Endodermal cell (in vitro differentiated cells): ENCODE data around the gene THUMPD2. TPM values are rescaled to one million over a fixed set of nuclear protein-coding genes. Genes with fewer than 3 reads are reported as not detected.
"Not testable (repeated sequence)": the region's sequence is repeated elsewhere in the genome, so short reads cannot be mapped to it uniquely, and the experiment has no call there.

Source experiments
- DNase-seq: peaks from one replicate; pipeline ENCODE4 v3.0.0-alpha.2; 2017
- H3K27ac ChIP-seq: 2 replicates; pipeline ENCODE4 v1.5.1; 2013; ENCODE audit warnings: mild to moderate bottlenecking, low read depth, low read length, moderate library complexity
- H3K27me3 ChIP-seq: 2 replicates; pipeline ENCODE4 v1.6.1; 2013; ENCODE audit warnings: mild to moderate bottlenecking, low read length, moderate library complexity; ENCODE audit not compliant: insufficient read depth, control insufficient read depth, poor library complexity, severe bottlenecking
- H3K36me3 ChIP-seq: 2 replicates; pipeline ENCODE4 v1.7.0; 2013; ENCODE audit warnings: mild to moderate bottlenecking, low read length, moderate library complexity; ENCODE audit not compliant: control insufficient read depth, insufficient read depth
- H3K4me1 ChIP-seq: one replicate; pipeline ENCODE4 v1.7.0; 2013; ENCODE audit warnings: low read length; ENCODE audit not compliant: control insufficient read depth, insufficient read depth
- H3K4me3 ChIP-seq: 2 replicates; pipeline ENCODE4 v1.5.1; 2013; ENCODE audit warnings: mild to moderate bottlenecking, low read length, moderate library complexity
- H3K9ac ChIP-seq: 2 replicates; pipeline ENCODE4 v1.6.1; 2013; ENCODE audit warnings: mild to moderate bottlenecking, low read length, moderate library complexity; ENCODE audit not compliant: poor library complexity, severe bottlenecking; ENCODE audit errors: extremely low read depth
- H3K9me3 ChIP-seq: 2 replicates; pipeline ENCODE4 v1.6.1; 2013; ENCODE audit warnings: mild to moderate bottlenecking, low read length, moderate library complexity; ENCODE audit not compliant: control insufficient read depth
- H3K27ac Mint-ChIP-seq: 2 replicates; pipeline ENCODE4 v1.8.0; 2020; ENCODE audit warnings: mixed read lengths
- H3K27me3 Mint-ChIP-seq: 2 replicates; pipeline ENCODE4 v1.8.0; 2021; ENCODE audit warnings: mild to moderate bottlenecking, mixed read lengths; ENCODE audit not compliant: insufficient read depth
- H3K36me3 Mint-ChIP-seq: 2 replicates; pipeline ENCODE4 v1.8.0; 2020; ENCODE audit warnings: low read depth, mixed read lengths
- H3K4me1 Mint-ChIP-seq: 2 replicates; pipeline ENCODE4 v1.8.0; 2020; ENCODE audit warnings: mixed read lengths
- H3K4me3 Mint-ChIP-seq: 2 replicates; pipeline ENCODE4 v1.8.0; 2020; ENCODE audit warnings: mild to moderate bottlenecking, moderate library complexity, mixed read lengths
- H3K9me3 Mint-ChIP-seq: 2 replicates; pipeline ENCODE4 v1.8.0; 2020; ENCODE audit warnings: mild to moderate bottlenecking, mixed read lengths
- CTCF ChIP-seq: fragments of 200-600 bp; sonication (generic); conservative IDR thresholded peaks from 2 replicates; pipeline ENCODE4 v1.5.0; 2021; ENCODE audit warnings: antibody characterized with exemption, mild to moderate bottlenecking
- WGBS, 2 experiments: methylation state at CpG; one replicate each; pipeline versions ENCODE4 v1.1.5 to v1.1.7; 2013; ENCODE audit warnings: missing lambda C conversion rate in 2 of 2, mixed read lengths in 1 of 2; ENCODE audit not compliant: insufficient coverage in 1 of 2, insufficient read length in 1 of 2; 5-methylcytosine and 5-hydroxymethylcytosine counted together
- total RNA-seq, 2 donors: library from RNA; stranded (reverse); fragmentation: NEBNext Ultra II Directional in 1 of 2; extraction: Animal tissue kit (Norgen Biotek cat#: 25700) in 1 of 2; gene quantifications; 2 replicates in 1 of 2; 3 replicates in 1 of 2; pipeline ENCODE4 v1.2.1, GENCODE V29; 2021

The THUMPD2 gene
- total RNA-seq, 2 donors from 2014 or later = 11.3 to 13.6 TPM

GRCh38 chr2:39730276-39730675 is 48.8 kb downstream of the THUMPD2 start:
- Mint-ChIP-seq H3K27ac (no peak overlapping the region), H3K4me3 (no peak overlapping the region), H3K4me1 (no peaks in the 10 kb centered on the region), H3K27me3 (no peaks in the 10 kb centered on the region), H3K36me3 (peaks cover 15% of the 10 kb centered on the region), H3K9me3 (peaks cover 2% of the 10 kb centered on the region)
- no peaks in the 10 kb centered on the region for H3K27me3 ChIP-seq
- peaks cover 22% of the 10 kb centered on the region for H3K36me3 ChIP-seq
- no peak overlapping the region for H3K4me3 ChIP-seq
- TF ChIP-seq CTCF = no peak
- H3K9ac ChIP-seq = no peak overlapping the region
- no peak overlapping the region for H3K27ac ChIP-seq
- DNase-seq = peak; percentile 51
- H3K9me3 ChIP-seq = no peaks in the 10 kb centered on the region
- H3K4me1 ChIP-seq = no peaks in the 10 kb centered on the region
- WGBS, 2 experiments = 80 to 89% methylated on average over 1 to 5 of the region's 5 CpGs

- TF ChIP-seq CTCF = peak; percentile 95
- H3K9ac ChIP-seq = no peak overlapping the region
- Mint-ChIP-seq H3K9me3 (peaks cover 2% of the 10 kb centered on the region), H3K36me3 (peaks cover 14% of the 10 kb centered on the region), H3K27ac (no peak overlapping the region), H3K4me1 (peaks cover 7% of the 10 kb centered on the region), H3K4me3 (no peak overlapping the region), H3K27me3 (no peaks in the 10 kb centered on the region)
- H3K9me3 ChIP-seq = no peaks in the 10 kb centered on the region
- H3K27me3 ChIP-seq = no peaks in the 10 kb centered on the region
- no peak overlapping the region for H3K4me3 ChIP-seq
- no peak overlapping the region for H3K27ac ChIP-seq
- WGBS, 2 experiments = 56 to 71% methylated on average over 3 to 5 of the region's 5 CpGs
- H3K36me3 ChIP-seq = peaks cover 11% of the 10 kb centered on the region
- no peaks in the 10 kb centered on the region for H3K4me1 ChIP-seq
- DNase-seq = peak; percentile 73
Measured at GRCh38 chr2:39728941-39729351, 50.1 kb downstream of the THUMPD2 start.

- not testable (repeated sequence) for H3K27me3 ChIP-seq, H3K27ac ChIP-seq, H3K9me3 Mint-ChIP-seq, DNase-seq, H3K4me3 ChIP-seq, H3K4me3 Mint-ChIP-seq, H3K9me3 ChIP-seq, H3K36me3 Mint-ChIP-seq, H3K9ac ChIP-seq, H3K4me1 ChIP-seq, H3K27me3 Mint-ChIP-seq, H3K36me3 ChIP-seq, H3K27ac Mint-ChIP-seq
- peaks cover 10% of the 10 kb centered on the region for H3K4me1 Mint-ChIP-seq
- 82 to 95% methylated on average over 3 to 4 of the region's 4 CpGs for WGBS, 2 experiments
Measured at GRCh38 chr2:39728085-39728484, 51.0 kb downstream of the THUMPD2 start.

- no peak for DNase-seq
- TF ChIP-seq CTCF = no peak
- no peaks in the 10 kb centered on the region for H3K36me3 ChIP-seq
- no peak overlapping the region for H3K4me3 ChIP-seq
- Mint-ChIP-seq H3K4me1 (peaks cover 10% of the 10 kb centered on the region), H3K4me3 (no peak overlapping the region), H3K27me3 (no peaks in the 10 kb centered on the region), H3K36me3 (no peaks in the 10 kb centered on the region), H3K27ac (no peak overlapping the region), H3K9me3 (no peaks in the 10 kb centered on the region)
- no peaks in the 10 kb centered on the region for H3K9me3 ChIP-seq
- H3K27ac ChIP-seq = no peak overlapping the region
- H3K4me1 ChIP-seq = no peaks in the 10 kb centered on the region
- H3K9ac ChIP-seq = no peak overlapping the region
- H3K27me3 ChIP-seq = no peaks in the 10 kb centered on the region
- WGBS, 2 experiments = 95 to 100% methylated on average over 3 to 5 of the region's 5 CpGs
Measured at GRCh38 chr2:39725401-39725800, 53.7 kb downstream of the THUMPD2 start.
